Activated T-cell treated with anti-CD3 and anti-CD28 coated beads for 48 hours (primary cell): ENCODE data around the gene ENTREP3.
A peak's percentile ranks its signal among the peaks of the same experiment; 100 is the strongest.
"Not testable (repeated sequence)": the region's sequence is repeated elsewhere in the genome, so short reads cannot be mapped to it uniquely, and the experiment has no call there.

ENCODE experiments used
- DNase-seq: peaks from one replicate; pipeline ENCODE4 v3.0.0-alpha.2; 2020; ENCODE audit warnings: low read depth

ENTREP3 gene

GRCh38 chr1:155255243-155256007, at the start of gene ENTREP3:
TSS of gene ENTREP3 (minus strand) at chr1:155255483. CDS start at chr1:155254877, 606 bp downstream.
- DNase-seq, result peak; percentile 78

- DNase-seq, result no peak
Observed at GRCh38 chr1:155304558-155305063, 49.3 kb upstream of the ENTREP3 start.

- no peak for DNase-seq
Observed at GRCh38 chr1:155301342-155301841, 46.1 kb upstream of the ENTREP3 start, which contains the start of gene PKLR. TSS of gene PKLR (minus strand) at chr1:155301438. CDS start at chr1:155301395, 43 bp downstream.

GRCh38 chr1:155300553-155301329, 45.5 kb upstream of the ENTREP3 start:
- no peak for DNase-seq

- no peak for DNase-seq
Observed at GRCh38 chr1:155300024-155300423, 44.7 kb upstream of the ENTREP3 start.

- no peak for DNase-seq
Observed at GRCh38 chr1:155297384-155297783, 42.1 kb upstream of the ENTREP3 start.

- DNase-seq, result no peak
Observed at GRCh38 chr1:155296661-155297060, 41.4 kb upstream of the ENTREP3 start.

GRCh38 chr1:155295942-155296267, 40.6 kb upstream of the ENTREP3 start:
- DNase-seq, result no peak

GRCh38 chr1:155295183-155295941, 40.1 kb upstream of the ENTREP3 start:
- DNase-seq, result no peak

GRCh38 chr1:155294520-155295182, 39.4 kb upstream of the ENTREP3 start:
- DNase-seq, result no peak

- DNase-seq, result no peak
Observed at GRCh38 chr1:155293086-155293749, 37.9 kb upstream of the ENTREP3 start.

- DNase-seq, result not testable (repeated sequence)
Observed at GRCh38 chr1:155291006-155291405, 35.7 kb upstream of the ENTREP3 start.

GRCh38 chr1:155287987-155288543, 32.8 kb upstream of the ENTREP3 start:
- DNase-seq, result no peak

GRCh38 chr1:155286544-155286943, 31.3 kb upstream of the ENTREP3 start:
- DNase-seq, result no peak

- DNase-seq, result no peak
Observed at GRCh38 chr1:155285631-155286044, 30.4 kb upstream of the ENTREP3 start.

- no peak for DNase-seq
Observed at GRCh38 chr1:155285063-155285462, 29.8 kb upstream of the ENTREP3 start.

GRCh38 chr1:155284476-155284875, 29.2 kb upstream of the ENTREP3 start:
- DNase-seq, result no peak

- DNase-seq, result no peak
Observed at GRCh38 chr1:155282488-155283091, 27.3 kb upstream of the ENTREP3 start.

GRCh38 chr1:155279268-155279667, 24.0 kb upstream of the ENTREP3 start:
- DNase-seq, result no peak

GRCh38 chr1:155278689-155279160, 23.4 kb upstream of the ENTREP3 start:
- no peak for DNase-seq
